Testis (tissue), 2 donors: Measurements from ENCODE around the gene MRPL30.

Source experiments
- CTCF ChIP-seq, 3 experiments: fragments of 450-650 bp in 2 of 3; fragments of 200-600 bp in 1 of 3; sonication (generic) in 1 of 3; IDR thresholded peaks; one replicate each; pipeline ENCODE4 v1.5.1; 2016 to 2019; ENCODE audit warnings: antibody characterized with exemption in 3 of 3, mild to moderate bottlenecking in 2 of 3, moderate library complexity in 1 of 3
- POLR2A ChIP-seq: fragments of 450-650 bp; IDR thresholded peaks from one replicate; pipeline ENCODE4 v1.6.1; 2017; ENCODE audit warnings: antibody characterized with exemption, mild to moderate bottlenecking, moderate library complexity

- no peak for TF ChIP-seq CTCF (IDR thresholded peaks at IDR 0.05)
- TF ChIP-seq POLR2A, result no peak
Observed at GRCh38 chr2:99159594-99159993, 21.4 kb upstream of the MRPL30 start.
